H1 (cell line): ENCODE results near the gene ESYT2. TPM values are rescaled to one million over a fixed set of nuclear protein-coding genes. Genes with fewer than 3 reads are reported as not detected.

Source experiments
- CBX5 ChIP-seq: fragments of 300-800, 300-1000 bp; sonication (generic); IDR thresholded peaks from 2 replicates; pipeline ENCODE4 v1.7.1; 2016; ENCODE audit warnings: antibody characterized with exemption, low read length, low read depth
- CTBP2 ChIP-seq: IDR thresholded peaks from 2 replicates; pipeline ENCODE4 v1.7.0; 2011; ENCODE audit warnings: borderline replicate concordance, mild to moderate bottlenecking, moderate library complexity, mixed read lengths, low read length; ENCODE audit not compliant: insufficient read depth, insufficient read length
- SUZ12 ChIP-seq: fragments of 200-600 bp; sonication (generic); IDR thresholded peaks from 2 replicates; pipeline ENCODE4 v1.6.1; 2012; ENCODE audit warnings: mild to moderate bottlenecking, inconsistent platforms, low read length, moderate library complexity, mixed read lengths
- polyA plus RNA-seq, 7 experiments: library from polyadenylated mRNA; depleted of rRNA in 3 of 7; stranded (reverse) in 5 of 7; unstranded in 2 of 7; fragments of >200 nt in 5 of 7; fragments of 200-250 nt in 2 of 7; gene quantifications; 1 replicate in 5 of 7; 2 replicates in 1 of 7; 4 replicates in 1 of 7; pipeline versions ENCODE4 v1.2.1 to v1.2.3, GENCODE V29; 2011 to 2013; ENCODE audit warnings: missing spikeins in 2 of 7, mixed read lengths in 2 of 7
- total RNA-seq: library from RNA; stranded (reverse); fragmentation: NEBNext Ultra II Directional; extraction: Animal tissue kit (Norgen Biotek cat#: 25700); gene quantifications from 2 replicates; pipeline ENCODE4 v1.2.1, GENCODE V29; 2021

ESYT2 gene
- total and polyA plus RNA-seq, 2 of the 8 experiments (the other 6 are each of a cell fraction or from before 2014, with no cell fraction given), result 27.0 to 37.5 TPM

GRCh38 chr7:158684329-158684728 lies 145.0 kb downstream of the ESYT2 start (continued):
- no peak for TF ChIP-seq SUZ12
- TF ChIP-seq CTBP2, result no peak
- no peak for TF ChIP-seq CBX5
